Stimulated activated CD4-positive, alpha-beta T cell treated with anti-CD3 and anti-CD28 coated beads, Interleukin-1b, Interleukin-23, amount 100 ng/mL, for 4 hours (primary cell): ENCODE measurements around the gene PIM1.

Experiments
- DNase-seq, 2 donors: peaks; one replicate each; pipeline ENCODE4 v3.0.0-alpha.2; 2020; ENCODE audit warnings: low read depth in 2 of 2

PIM1 gene

GRCh38 chr6:37137201-37138090, 32.5 kb upstream of the PIM1 start:
- peak in 1 of 2 donors; percentile 5 for DNase-seq

- no peak for DNase-seq
Measured at GRCh38 chr6:37138856-37139229, 31.1 kb upstream of the PIM1 start.

GRCh38 chr6:37139230-37139962, 30.6 kb upstream of the PIM1 start:
- DNase-seq: no peak

GRCh38 chr6:37140145-37140544, 29.8 kb upstream of the PIM1 start:
- DNase-seq: no peak

- no peak for DNase-seq
Measured at GRCh38 chr6:37141281-37142049, 28.5 kb upstream of the PIM1 start.

GRCh38 chr6:37142050-37142614, 27.8 kb upstream of the PIM1 start:
- no peak for DNase-seq

- DNase-seq: no peak
Measured at GRCh38 chr6:37143585-37143984, 26.4 kb upstream of the PIM1 start.

GRCh38 chr6:37145443-37145842, 24.5 kb upstream of the PIM1 start:
- no peak for DNase-seq

GRCh38 chr6:37146735-37147157, 23.2 kb upstream of the PIM1 start:
- DNase-seq: no peak

GRCh38 chr6:37149745-37150144, 20.2 kb upstream of the PIM1 start:
- no peak for DNase-seq

- no peak for DNase-seq
Measured at GRCh38 chr6:37150314-37150713, 19.6 kb upstream of the PIM1 start.

- DNase-seq: peak; percentile 40 to 42
Measured at GRCh38 chr6:37155394-37156312, 14.3 kb upstream of the PIM1 start.

GRCh38 chr6:37158508-37158907, 11.4 kb upstream of the PIM1 start:
- no peak for DNase-seq

- DNase-seq: no peak
Measured at GRCh38 chr6:37160922-37161778, 8.8 kb upstream of the PIM1 start.

- DNase-seq: no peak
Measured at GRCh38 chr6:37162740-37163139, 7.2 kb upstream of the PIM1 start.

- no peak for DNase-seq
Measured at GRCh38 chr6:37168163-37168758, 1.7 kb upstream of the PIM1 start.

GRCh38 chr6:37168811-37169495, 999 bp upstream of the PIM1 start:
- DNase-seq: peak in 1 of 2 donors; percentile 32

GRCh38 chr6:37170273-37171200, 585 bp downstream of the PIM1 start:
- DNase-seq: peak in 1 of 2 donors; percentile 29
